GM12875 (cell line): Measurements from ENCODE around the gene FAM118B.
"Not testable (repeated sequence)": the region's sequence is repeated elsewhere in the genome, so short reads cannot be mapped to it uniquely, and the experiment has no call there.

Source experiments
- H3K4me3 ChIP-seq: one replicate; pipeline ENCODE4 v1.5.1; 2011; ENCODE audit warnings: low read depth, low read length, control low read depth
- TF ChIP-seq, protein P1 (sequence below): IDR thresholded peaks from 2 replicates; pipeline ENCODE4 v1.5.1; 2011; ENCODE audit warnings: low read depth, mild to moderate bottlenecking, control low read depth, inconsistent platforms, low read length, moderate library complexity, borderline replicate concordance; ENCODE audit not compliant: insufficient read depth

FAM118B gene

DNA sequence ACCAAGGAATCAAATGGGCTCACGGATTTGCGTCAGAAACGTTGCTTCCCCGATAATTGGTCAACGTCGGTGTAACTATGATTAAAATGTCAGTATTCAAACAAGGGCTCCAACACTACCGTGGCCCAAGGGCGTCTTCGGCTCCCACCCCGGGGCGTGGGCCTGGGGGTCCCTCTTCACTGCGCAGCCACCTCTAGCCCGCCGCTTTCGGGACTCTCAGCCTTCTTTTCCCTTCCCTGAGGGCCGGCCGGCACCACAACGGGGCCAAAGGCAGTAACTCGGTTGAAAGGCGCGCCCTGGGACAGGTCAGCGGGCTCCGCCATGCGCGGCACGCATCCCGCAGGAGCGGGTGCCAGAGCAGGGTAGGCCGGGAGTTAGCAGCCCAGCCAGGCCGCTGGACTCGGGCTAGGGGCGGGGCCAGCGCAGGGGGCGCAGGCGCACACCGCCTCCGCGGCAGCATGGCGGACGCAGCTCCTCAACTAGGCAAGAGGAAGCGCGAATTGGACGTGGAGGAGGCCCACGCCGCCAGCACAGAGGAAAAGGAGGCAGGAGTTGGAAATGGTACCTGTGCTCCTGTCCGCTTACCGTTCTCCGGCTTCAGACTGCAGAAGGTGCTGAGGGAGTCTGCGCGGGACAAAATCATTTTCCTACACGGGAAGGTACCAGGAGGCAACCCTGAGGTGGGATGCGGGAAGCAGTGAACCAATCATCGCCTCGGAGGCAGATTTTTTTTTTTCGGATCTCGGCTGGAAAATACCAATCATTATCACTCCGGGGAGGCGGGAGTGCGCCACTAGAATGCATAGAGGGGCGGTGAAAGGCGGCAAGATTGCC lies 92.3 kb downstream of the FAM118B start, which contains the start of gene DCPS:
DCPS (plus strand) TSS at position 438 of the 834 bp plus-strand sequence; CDS start at position 459, 21 bp downstream.
- TF ChIP-seq, protein P1, sequence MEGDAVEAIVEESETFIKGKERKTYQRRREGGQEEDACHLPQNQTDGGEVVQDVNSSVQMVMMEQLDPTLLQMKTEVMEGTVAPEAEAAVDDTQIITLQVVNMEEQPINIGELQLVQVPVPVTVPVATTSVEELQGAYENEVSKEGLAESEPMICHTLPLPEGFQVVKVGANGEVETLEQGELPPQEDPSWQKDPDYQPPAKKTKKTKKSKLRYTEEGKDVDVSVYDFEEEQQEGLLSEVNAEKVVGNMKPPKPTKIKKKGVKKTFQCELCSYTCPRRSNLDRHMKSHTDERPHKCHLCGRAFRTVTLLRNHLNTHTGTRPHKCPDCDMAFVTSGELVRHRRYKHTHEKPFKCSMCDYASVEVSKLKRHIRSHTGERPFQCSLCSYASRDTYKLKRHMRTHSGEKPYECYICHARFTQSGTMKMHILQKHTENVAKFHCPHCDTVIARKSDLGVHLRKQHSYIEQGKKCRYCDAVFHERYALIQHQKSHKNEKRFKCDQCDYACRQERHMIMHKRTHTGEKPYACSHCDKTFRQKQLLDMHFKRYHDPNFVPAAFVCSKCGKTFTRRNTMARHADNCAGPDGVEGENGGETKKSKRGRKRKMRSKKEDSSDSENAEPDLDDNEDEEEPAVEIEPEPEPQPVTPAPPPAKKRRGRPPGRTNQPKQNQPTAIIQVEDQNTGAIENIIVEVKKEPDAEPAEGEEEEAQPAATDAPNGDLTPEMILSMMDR = no peak
- H3K4me3 ChIP-seq = peak within 1 kb of the TSS; percentile 73

DNA sequence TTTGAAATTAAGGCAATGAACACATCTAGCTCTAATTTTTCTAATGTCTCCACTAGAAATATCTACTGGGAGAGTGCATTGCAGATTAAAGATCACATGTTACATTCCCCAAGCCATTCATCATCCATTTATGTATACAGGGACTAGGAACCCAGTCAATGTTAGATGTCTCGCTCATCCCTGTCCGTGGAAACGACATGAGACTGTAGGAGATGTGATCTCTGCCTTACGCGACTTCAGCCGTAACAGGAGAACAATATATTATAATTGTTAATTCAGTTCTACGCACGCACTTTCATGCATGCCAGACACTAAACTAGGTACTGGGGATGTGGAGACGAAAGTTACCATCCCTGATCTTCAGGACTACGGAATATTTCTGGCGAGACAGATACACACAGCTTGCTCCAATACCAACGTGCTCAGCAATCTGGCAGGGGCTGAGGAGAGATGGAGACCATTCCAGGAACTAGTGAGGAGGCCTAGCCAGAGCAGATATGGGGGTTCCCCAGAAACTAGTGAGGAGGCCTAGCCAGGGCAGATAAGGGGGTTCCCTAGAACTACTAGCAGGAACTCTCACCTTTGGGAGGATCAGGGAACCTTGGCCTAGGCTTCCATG lies 93.0 kb downstream of the FAM118B start:
- peak overlapping the region; percentile 73 for H3K4me3 ChIP-seq
- TF ChIP-seq, protein P1 = no peak

DNA sequence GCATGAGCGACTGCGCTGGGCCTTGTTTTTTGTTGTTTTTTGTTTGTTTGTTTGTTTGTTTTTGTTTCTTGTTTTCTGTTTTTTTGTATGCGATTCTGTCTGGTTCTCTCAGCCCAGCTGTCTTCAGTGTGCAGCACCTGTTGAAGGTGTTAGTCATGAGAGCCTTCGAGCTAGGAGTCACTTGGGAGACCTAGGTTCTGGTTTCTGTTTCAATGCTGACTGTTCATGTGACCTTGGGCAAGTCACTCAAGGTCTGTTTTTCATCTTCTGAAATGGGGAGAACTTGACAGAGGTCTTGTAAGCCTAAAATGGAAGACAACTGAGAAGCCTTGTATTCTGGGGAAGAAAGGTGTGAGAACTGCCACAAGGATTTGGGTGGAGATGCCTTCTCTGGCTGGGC lies 94.1 kb downstream of the FAM118B start:
- H3K4me3 ChIP-seq = no peak overlapping the region

DNA sequence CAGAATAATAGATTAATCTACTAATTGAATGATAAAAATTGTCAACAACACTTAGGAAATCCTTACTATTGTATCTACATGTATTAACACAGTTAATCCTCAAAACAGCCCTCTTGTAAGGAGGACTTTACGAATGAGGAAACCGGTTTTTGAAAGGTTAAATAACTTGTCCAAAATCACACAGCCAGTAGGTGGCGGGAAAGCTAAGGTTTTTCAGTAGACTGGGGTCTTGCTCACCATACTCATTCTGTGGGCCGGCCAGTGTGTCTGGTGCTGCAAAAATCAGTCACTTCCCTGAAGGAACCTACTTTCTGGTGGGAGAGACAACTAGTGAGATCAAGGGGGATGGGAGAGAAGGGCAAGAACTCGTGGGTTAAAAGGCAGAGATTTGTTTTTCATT lies 96.1 kb downstream of the FAM118B start:
- TF ChIP-seq, protein P1 = peak; percentile 25; the same call in 1 of the 2 replicates
- H3K4me3 ChIP-seq = no peak overlapping the region

More for the DNA sequence above, 94.1 kb downstream of the FAM118B start:
- TF ChIP-seq, protein P1 = no peak

DNA sequence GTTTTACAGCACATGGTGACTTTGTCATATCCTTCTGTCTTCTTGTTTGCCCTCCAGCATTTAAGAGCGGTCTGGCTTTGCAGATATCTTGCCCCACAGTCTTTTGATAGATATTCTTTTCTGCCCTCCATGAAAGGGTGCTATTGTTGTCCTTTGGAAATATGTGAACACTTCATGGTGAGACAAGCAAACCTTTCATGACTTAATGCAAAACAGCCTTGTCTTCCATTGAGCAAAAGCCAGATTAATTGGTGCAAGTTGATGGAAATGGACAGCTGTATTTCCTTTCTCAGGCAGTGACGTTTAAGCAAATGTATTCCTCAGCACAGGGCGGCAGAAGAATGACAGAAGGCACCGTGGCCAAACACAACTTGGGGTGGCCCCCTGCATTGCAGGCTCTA lies 96.7 kb downstream of the FAM118B start:
- no peak overlapping the region for H3K4me3 ChIP-seq
- TF ChIP-seq, protein P1 = no peak

DNA sequence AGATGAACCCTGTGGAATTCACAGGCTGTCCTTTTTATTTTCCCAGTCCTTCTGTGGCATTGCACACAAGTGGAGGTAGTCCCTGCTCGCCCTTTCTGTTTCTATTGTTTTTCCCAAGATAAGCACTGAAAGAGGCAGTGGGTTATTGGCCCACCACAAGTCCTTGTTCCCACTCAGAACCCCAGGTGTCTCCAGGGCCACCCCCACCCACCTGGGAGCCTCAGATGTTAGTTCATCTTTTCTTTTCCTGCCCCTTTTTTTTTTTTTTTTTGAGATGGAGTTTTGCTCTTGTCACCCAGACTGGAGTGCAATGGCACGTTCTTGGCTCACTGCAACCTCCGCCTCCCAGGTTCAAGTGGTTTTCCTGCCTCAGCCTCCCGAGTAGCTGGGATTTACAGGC lies 97.2 kb downstream of the FAM118B start:
- not testable (repeated sequence) for H3K4me3 ChIP-seq

DNA sequence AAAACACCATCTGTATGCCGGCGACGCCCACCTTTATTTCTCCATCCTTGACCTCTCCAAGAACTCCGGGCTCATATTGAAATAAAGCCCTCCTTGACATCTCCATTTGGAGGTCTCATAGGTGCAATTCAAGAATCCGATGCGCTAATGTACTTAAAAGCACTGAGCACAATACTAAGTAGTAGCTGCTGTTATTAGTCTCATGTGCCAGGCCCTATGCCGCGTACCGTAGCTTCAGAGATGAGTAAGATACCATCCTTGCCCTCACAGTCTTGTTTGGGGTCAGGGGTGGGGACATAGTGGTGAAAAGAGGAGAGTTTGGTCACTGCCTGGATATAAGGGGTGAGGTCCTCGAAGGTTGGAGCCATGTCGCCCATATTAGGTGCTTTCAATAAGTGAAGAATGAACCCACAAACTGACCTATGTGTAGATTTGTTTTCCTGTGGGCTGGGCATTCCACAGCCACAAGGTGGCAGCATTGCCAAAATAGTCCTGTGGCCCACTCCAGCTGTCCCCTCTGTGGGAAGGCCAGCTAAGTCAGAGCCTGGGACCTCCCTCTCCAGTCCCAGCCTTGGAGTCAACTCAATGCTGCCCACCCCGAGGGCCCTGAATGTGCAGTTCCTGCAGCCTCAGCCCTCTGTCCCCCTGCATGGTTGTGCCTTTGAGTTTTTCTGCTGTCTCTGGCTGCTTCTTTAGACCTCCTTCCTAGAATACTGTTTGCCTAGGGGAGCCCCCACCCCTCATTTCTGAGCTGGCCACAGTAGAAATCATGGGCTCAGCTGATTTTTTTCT lies 98.8 kb downstream of the FAM118B start:
- no peak overlapping the region for H3K4me3 ChIP-seq

More for the DNA sequence above, 98.8 kb downstream of the FAM118B start:
- TF ChIP-seq, protein P1 = peak; percentile 84
